GM19328 (cell line): Measurements from ENCODE around the gene TAL1.
A peak's percentile ranks its signal among the peaks of the same experiment; 100 is the strongest.

Experiments used
- ATAC-seq: cut with Tn5 transposase; IDR thresholded peaks from one replicate; pipeline ENCODE4 v1.9.1; 2021; ENCODE audit warnings: mild to moderate bottlenecking, moderate library complexity; ENCODE audit not compliant: unreplicated experiment

The TAL1 gene

GRCh38 chr1:47189844-47190508, 42.0 kb downstream of the TAL1 start, which contains the start of gene PDZK1IP1:
TSS of gene PDZK1IP1 (minus strand) at chr1:47190036. CDS start at chr1:47189932, 104 bp downstream.
- no peak for ATAC-seq

GRCh38 chr1:47188791-47189785, 42.9 kb downstream of the TAL1 start:
- ATAC-seq = no peak

GRCh38 chr1:47187926-47188250, 44.1 kb downstream of the TAL1 start:
- ATAC-seq = no peak

- no peak for ATAC-seq
Measured at GRCh38 chr1:47187231-47187925, 44.6 kb downstream of the TAL1 start.

- no peak for ATAC-seq
Measured at GRCh38 chr1:47186267-47187185, 45.5 kb downstream of the TAL1 start.

- ATAC-seq = no peak
Measured at GRCh38 chr1:47184822-47185677, 47.0 kb downstream of the TAL1 start.

GRCh38 chr1:47184090-47184821, 47.8 kb downstream of the TAL1 start:
- no peak for ATAC-seq

GRCh38 chr1:47183308-47184089, 48.5 kb downstream of the TAL1 start:
- ATAC-seq = no peak

- no peak for ATAC-seq
Measured at GRCh38 chr1:47182676-47183235, 49.3 kb downstream of the TAL1 start.

GRCh38 chr1:47181955-47182675, 49.9 kb downstream of the TAL1 start:
- no peak for ATAC-seq

GRCh38 chr1:47181095-47181954, 50.7 kb downstream of the TAL1 start:
- no peak for ATAC-seq

GRCh38 chr1:47180603-47181094, 51.4 kb downstream of the TAL1 start:
- no peak for ATAC-seq

- ATAC-seq = no peak
Measured at GRCh38 chr1:47179988-47180563, 51.9 kb downstream of the TAL1 start.

GRCh38 chr1:47179017-47179987, 52.7 kb downstream of the TAL1 start:
- peak; percentile 80 for ATAC-seq
